ENCODE data around the gene DOCK4. TPM values are rescaled to one million over a fixed set of nuclear protein-coding genes. Genes with fewer than 3 reads are reported as not detected.

DOCK4 gene
- total and polyA plus RNA-seq, 7 donors: 1.8 to 12.7 (median 7.1) TPM

- WGBS, 3 donors: 0 to 5% (median 0%) methylated on average over 1 of the region's 1 CpG
- peaks cover 8% of the 10 kb centered on the region for H3K4me1 ChIP-seq
- intact Hi-C loops (cut with DNase I): loop anchor here (2.0 to 10.0 kb wide), 4 partner anchors 251 to 543 kb away; partner anchors contain the start of genes DOCK4 (in 1 of the 2) and ZNF277 (in 1 of the 2)
Measured at GRCh38 chr7:111953611-111954010, 252.6 kb downstream of the DOCK4 start.

GRCh38 chr7:111952783-111953182, 253.4 kb downstream of the DOCK4 start:
- intact Hi-C loops (cut with DNase I): loop anchor here (2.0 to 10.0 kb wide), 4 partner anchors 252 to 544 kb away; partner anchors contain the start of genes DOCK4 (in 1 of the 2) and ZNF277 (in 1 of the 2)
- no peak for ATAC-seq
- 60 to 79% (median 71%) methylated on average over 4 of the region's 4 CpGs for WGBS, 3 donors

More at GRCh38 chr7:111953611-111954010, 252.6 kb downstream of the DOCK4 start:
- no peaks in the 10 kb centered on the region for H3K36me3 ChIP-seq (ENCODE audit: insufficient read depth in 1 of 2, low read depth in 1 of 2)
- H3K9me3 ChIP-seq: no peaks in the 10 kb centered on the region
- peak; percentile 85 to 88 (median 88) for ATAC-seq
- H3K27me3 ChIP-seq (ENCODE audit: insufficient read depth in 3 of 3, low read length in 2 of 3): no peaks in the 10 kb centered on the region
- peak; percentile 30 for TF ChIP-seq CTCF (IDR thresholded peaks at IDR 0.05)
- no peak for DNase-seq
- H3K27ac ChIP-seq: no peak overlapping the region
- H3K4me3 ChIP-seq: no peak overlapping the region

GRCh38 chr7:111951052-111951451, 255.1 kb downstream of the DOCK4 start:
- Histone ChIP-seq H3K36me3 (ENCODE audit: insufficient read depth in 1 of 2, low read depth in 1 of 2) (no peaks in the 10 kb centered on the region), H3K9me3 (no peaks in the 10 kb centered on the region), H3K4me1 (peaks cover 5% of the 10 kb centered on the region), H3K27me3 (ENCODE audit: insufficient read depth in 3 of 3, low read length in 2 of 3) (no peaks in the 10 kb centered on the region), H3K4me3 (no peak overlapping the region), H3K27ac (no peak overlapping the region)
- no peak for TF ChIP-seq CTCF (IDR thresholded peaks at IDR 0.05)
- no peak for DNase-seq
- no peak for ATAC-seq
- intact Hi-C loops (cut with DNase I): loop anchor here (5.0 to 10.0 kb wide), 3 partner anchors 254 to 544 kb away; partner anchors contain the start of genes DOCK4 (in 1 of the 2) and ZNF277 (in 1 of the 2)

More at GRCh38 chr7:111952783-111953182, 253.4 kb downstream of the DOCK4 start:
- H3K4me3 ChIP-seq: no peak overlapping the region
- DNase-seq: no peak
- H3K36me3 ChIP-seq (ENCODE audit: insufficient read depth in 1 of 2, low read depth in 1 of 2): no peaks in the 10 kb centered on the region
- peaks cover 5% of the 10 kb centered on the region for H3K4me1 ChIP-seq
- TF ChIP-seq CTCF (IDR thresholded peaks at IDR 0.05): no peak
- H3K27me3 ChIP-seq (ENCODE audit: insufficient read depth in 3 of 3, low read length in 2 of 3): no peaks in the 10 kb centered on the region
- no peaks in the 10 kb centered on the region for H3K9me3 ChIP-seq
- no peak overlapping the region for H3K27ac ChIP-seq

GRCh38 chr7:111942450-111943081, 263.6 kb downstream of the DOCK4 start:
- H3K27ac ChIP-seq: no peak overlapping the region
- H3K27me3 ChIP-seq (ENCODE audit: insufficient read depth in 3 of 3, low read length in 2 of 3): no peaks in the 10 kb centered on the region
- H3K9me3 ChIP-seq: peaks cover 5% of the 10 kb centered on the region
- no peak for TF ChIP-seq CTCF (IDR thresholded peaks at IDR 0.05)
- 94 to 99% (median 97%) methylated on average over 5 of the region's 5 CpGs for WGBS, 3 donors
- ATAC-seq: no peak
- no peaks in the 10 kb centered on the region for H3K4me1 ChIP-seq
- peaks cover 2 to 31% of the 10 kb centered on the region in 2 donors for H3K36me3 ChIP-seq (ENCODE audit: insufficient read depth in 1 of 2, low read depth in 1 of 2)
- DNase-seq: no peak
- H3K4me3 ChIP-seq: no peak overlapping the region
- intact Hi-C loops (cut with DNase I): no loop called here

Measured in psoas muscle (tissue), 8 donors.